Measurements from ENCODE around the gene SLC12A8. TPM values are rescaled to one million over a fixed set of nuclear protein-coding genes. Genes with fewer than 3 reads are reported as not detected.

The SLC12A8 gene
- total and polyA plus RNA-seq, 2 experiments from 2014 or later: 6.9 to 15.9 TPM

GRCh38 chr3:125151442-125151817 is 61.1 kb downstream of the SLC12A8 start (continued):
- no peak for TF ChIP-seq CTCF (conservative IDR thresholded peaks at IDR 0.05; ENCODE audit: low read depth in 2 of 2)
- TF ChIP-seq POLR2AphosphoS5 (IDR thresholded peaks at IDR 0.05; ENCODE audit: low read depth): no peak
- TF ChIP-seq JUNB (IDR thresholded peaks at IDR 0.05; ENCODE audit: unreplicated experiment): no peak
- no peak for TF ChIP-seq EZH2phosphoT487 (IDR thresholded peaks at IDR 0.05; ENCODE audit: unreplicated experiment)
- no peak for TF ChIP-seq ZNF114 (CRISPR knock-in tag; IDR thresholded peaks at IDR 0.05)

DNA sequence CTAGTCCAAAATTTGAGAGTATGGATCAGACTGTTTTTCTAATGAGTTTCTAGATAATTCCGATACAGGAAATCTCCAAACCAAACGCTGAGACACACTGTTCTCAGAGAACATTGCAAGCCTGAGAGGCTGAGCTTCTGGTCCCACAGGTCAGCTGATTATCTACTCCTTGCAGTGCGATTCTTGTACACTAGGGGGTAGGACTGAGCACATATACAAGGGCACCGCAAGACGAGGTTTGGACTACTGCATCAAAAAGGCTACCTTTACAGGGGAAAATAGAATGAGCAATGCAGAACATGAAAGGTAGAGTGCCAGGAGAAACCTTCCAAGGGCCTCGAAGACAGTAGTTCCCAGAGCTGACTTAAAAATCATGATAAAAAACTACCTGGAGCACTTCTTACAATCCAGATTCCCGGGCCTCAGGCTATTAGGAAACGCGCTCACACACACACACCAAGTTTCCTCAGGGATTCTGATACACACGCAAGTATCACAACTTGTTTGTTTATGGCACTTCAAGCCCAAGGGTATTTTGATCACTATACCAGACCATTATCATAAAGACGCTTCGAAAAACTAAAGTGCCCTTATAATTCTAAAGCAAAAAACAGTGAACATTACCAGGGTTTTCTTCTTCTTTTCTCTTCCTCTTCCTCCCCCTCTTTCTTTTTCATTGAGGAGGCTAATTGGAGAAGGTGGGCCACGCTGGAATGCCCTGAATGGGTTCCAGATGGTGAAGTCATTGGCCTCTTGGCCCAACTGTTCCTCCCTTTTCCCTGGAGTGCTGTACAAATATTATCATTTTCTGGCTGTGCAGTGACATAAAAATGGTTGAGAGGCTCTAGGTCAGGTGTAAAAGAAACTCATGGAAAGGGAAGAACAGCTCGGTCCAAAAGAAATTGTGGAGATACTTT is 61.8 kb downstream of the SLC12A8 start:
- Mint-ChIP-seq H3K9me3 (no peaks in the 10 kb centered on the region), H3K4me3 (no peak overlapping the region; the same call in 2 of the 3 replicates), H3K4me1 (peaks cover 20% of the 10 kb centered on the region), H3K27me3 (ENCODE audit: insufficient read depth, low read depth, poor library complexity) (peaks cover 6% of the 10 kb centered on the region), H3K36me3 (ENCODE audit: low read depth) (no peaks in the 10 kb centered on the region), H3K27ac (no peak overlapping the region)
- H3K4me2 ChIP-seq: no peak overlapping the region
- no peak overlapping the region for H2AFZ ChIP-seq
- H3K27me3 ChIP-seq (ENCODE audit: insufficient read depth): no peaks in the 10 kb centered on the region
- no peaks in the 10 kb centered on the region for H3K9me2 ChIP-seq (ENCODE audit: insufficient read depth)
- H4K20me1 ChIP-seq (replicated peaks; ENCODE audit: insufficient read depth): no peaks in the 10 kb centered on the region
- H3K4me3 ChIP-seq: no peak overlapping the region
- ATAC-seq: peak; percentile 73
- H3K79me2 ChIP-seq (replicated peaks; ENCODE audit: insufficient read depth): no peaks in the 10 kb centered on the region
- H3F3A ChIP-seq (replicated peaks; ENCODE audit: low read depth): no peaks in the 10 kb centered on the region
- peak; percentile 81 to 83 for TF ChIP-seq CTCF (conservative IDR thresholded peaks at IDR 0.05; ENCODE audit: low read depth in 2 of 2)
- TF ChIP-seq ZNF114 (CRISPR knock-in tag; IDR thresholded peaks at IDR 0.05): no peak
- H3K36me3 ChIP-seq (ENCODE audit: insufficient read depth): no peaks in the 10 kb centered on the region
- peaks cover 2% of the 10 kb centered on the region for H3K4me1 ChIP-seq (ENCODE audit: insufficient read depth)
- peak; percentile 86 for DNase-seq (ENCODE audit: low spot score)
- no peak overlapping the region for H3K27ac ChIP-seq (ENCODE audit: low read depth)

DNA sequence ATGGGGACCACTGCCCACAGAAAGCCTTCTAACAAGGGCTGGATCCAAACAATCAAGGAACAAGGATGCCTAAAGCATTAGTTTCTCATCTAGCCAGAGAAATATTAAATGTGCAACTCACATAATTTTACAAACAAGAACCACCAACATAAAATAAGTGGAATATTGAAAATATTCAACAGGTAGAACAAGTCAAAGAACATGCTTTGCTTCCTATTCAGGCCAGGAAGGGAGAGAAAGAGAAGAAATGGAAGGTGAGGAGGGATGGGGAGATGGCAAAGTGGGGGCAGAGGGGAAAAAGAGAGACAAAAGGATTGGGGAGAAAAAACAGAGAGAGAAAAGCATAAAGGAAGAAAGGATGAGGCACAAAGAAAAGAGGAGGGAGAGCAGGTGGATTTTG is 63.1 kb downstream of the SLC12A8 start:
- Mint-ChIP-seq H3K4me1 (peaks cover 18% of the 10 kb centered on the region), H3K9me3 (no peaks in the 10 kb centered on the region), H3K36me3 (ENCODE audit: low read depth) (no peaks in the 10 kb centered on the region), H3K27me3 (ENCODE audit: insufficient read depth, low read depth, poor library complexity) (peaks cover 8% of the 10 kb centered on the region), H3K27ac (no peak overlapping the region), H3K4me3 (no peak overlapping the region)
- ATAC-seq: no peak
- no peaks in the 10 kb centered on the region for H3K27me3 ChIP-seq (ENCODE audit: insufficient read depth)
- no peaks in the 10 kb centered on the region for H3K79me2 ChIP-seq (replicated peaks; ENCODE audit: insufficient read depth)
- H3K36me3 ChIP-seq (ENCODE audit: insufficient read depth): 0 out of 2 replicates have a peak, but pooled peaks cover 3% of the 10 kb centered on the region
- peaks cover 3% of the 10 kb centered on the region; the same call in 1 of the 2 replicates for H3F3A ChIP-seq (replicated peaks; ENCODE audit: low read depth)
- peaks cover 7% of the 10 kb centered on the region; the same call in 1 of the 2 replicates for H3K4me1 ChIP-seq (ENCODE audit: insufficient read depth)
- H2AFZ ChIP-seq: no peak overlapping the region
- H3K4me2 ChIP-seq: no peak overlapping the region
- H3K4me3 ChIP-seq: no peak overlapping the region
- DNase-seq (ENCODE audit: low spot score): no peak
- H3K27ac ChIP-seq (ENCODE audit: low read depth): no peak overlapping the region
- H4K20me1 ChIP-seq (replicated peaks; ENCODE audit: insufficient read depth): no peaks in the 10 kb centered on the region
- no peaks in the 10 kb centered on the region for H3K9me2 ChIP-seq (ENCODE audit: insufficient read depth)
- TF ChIP-seq ZNF331 (CRISPR knock-in tag; IDR thresholded peaks at IDR 0.05; ENCODE audit: low read depth) (no peak), EZH2 (IDR thresholded peaks at IDR 0.05; ENCODE audit: low read depth, unreplicated experiment) (no peak), POLR2AphosphoS5 (IDR thresholded peaks at IDR 0.05; ENCODE audit: low read depth) (no peak), CREB1 (CRISPR knock-in tag; IDR thresholded peaks at IDR 0.05; ENCODE audit: low read depth) (no peak), NANOG (IDR thresholded peaks at IDR 0.05; ENCODE audit: borderline replicate concordance) (no peak), ZNF114 (CRISPR knock-in tag; IDR thresholded peaks at IDR 0.05) (no peak)
